HS-27A (cell line): ENCODE results near the gene SLC17A9.

Source experiments
- DNase-seq: peaks from one replicate; pipeline ENCODE4 v3.0.0-alpha.2; 2012; ENCODE audit warnings: low read depth, missing footprints

SLC17A9 gene

GRCh38 chr20:62952373-62952967 is at the start of gene SLC17A9:
TSS of gene SLC17A9 (plus strand) at chr20:62952709. CDS start at chr20:62952831, 122 bp downstream.
- no peak for DNase-seq

GRCh38 chr20:62902926-62903615 is 49.4 kb upstream of the SLC17A9 start:
- DNase-seq, result no peak

GRCh38 chr20:62905536-62906117 is 46.9 kb upstream of the SLC17A9 start:
- no peak for DNase-seq

GRCh38 chr20:62906209-62906608 is 46.3 kb upstream of the SLC17A9 start:
- DNase-seq, result no peak

DNA sequence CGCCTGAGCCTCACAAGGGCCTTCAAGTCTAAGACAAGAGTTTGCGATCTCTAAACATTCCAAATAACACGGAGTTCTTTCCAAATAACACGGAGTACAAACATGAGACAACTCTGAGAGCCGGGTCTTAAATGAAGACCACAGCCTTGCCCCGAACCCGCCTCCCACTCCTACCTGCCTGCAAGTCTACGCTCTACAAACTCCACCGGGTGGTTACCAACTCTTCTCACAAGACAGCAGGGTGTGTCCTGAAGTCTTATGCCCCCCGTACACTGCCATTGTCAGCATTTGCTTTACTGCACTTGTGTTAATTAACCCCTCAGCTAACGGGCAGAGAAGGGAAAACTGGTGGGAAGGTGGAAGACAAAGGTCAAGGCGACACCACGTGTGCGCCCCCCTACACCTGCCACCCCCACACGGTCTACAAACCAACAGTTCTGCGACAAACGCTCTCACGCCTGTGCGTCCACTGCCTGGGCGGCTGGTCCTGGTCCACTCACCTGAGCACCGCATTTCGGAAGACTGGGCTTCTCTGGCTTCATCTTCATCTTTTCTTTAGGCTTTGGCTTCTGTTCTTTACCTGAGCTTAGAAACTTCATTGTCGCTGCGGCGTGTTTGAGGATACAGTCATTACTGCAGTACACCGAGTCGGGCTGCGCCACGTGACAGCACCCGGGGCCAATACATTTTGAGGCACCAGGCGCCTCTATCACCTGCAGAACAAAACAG is 45.7 kb upstream of the SLC17A9 start:
- no peak for DNase-seq

DNA sequence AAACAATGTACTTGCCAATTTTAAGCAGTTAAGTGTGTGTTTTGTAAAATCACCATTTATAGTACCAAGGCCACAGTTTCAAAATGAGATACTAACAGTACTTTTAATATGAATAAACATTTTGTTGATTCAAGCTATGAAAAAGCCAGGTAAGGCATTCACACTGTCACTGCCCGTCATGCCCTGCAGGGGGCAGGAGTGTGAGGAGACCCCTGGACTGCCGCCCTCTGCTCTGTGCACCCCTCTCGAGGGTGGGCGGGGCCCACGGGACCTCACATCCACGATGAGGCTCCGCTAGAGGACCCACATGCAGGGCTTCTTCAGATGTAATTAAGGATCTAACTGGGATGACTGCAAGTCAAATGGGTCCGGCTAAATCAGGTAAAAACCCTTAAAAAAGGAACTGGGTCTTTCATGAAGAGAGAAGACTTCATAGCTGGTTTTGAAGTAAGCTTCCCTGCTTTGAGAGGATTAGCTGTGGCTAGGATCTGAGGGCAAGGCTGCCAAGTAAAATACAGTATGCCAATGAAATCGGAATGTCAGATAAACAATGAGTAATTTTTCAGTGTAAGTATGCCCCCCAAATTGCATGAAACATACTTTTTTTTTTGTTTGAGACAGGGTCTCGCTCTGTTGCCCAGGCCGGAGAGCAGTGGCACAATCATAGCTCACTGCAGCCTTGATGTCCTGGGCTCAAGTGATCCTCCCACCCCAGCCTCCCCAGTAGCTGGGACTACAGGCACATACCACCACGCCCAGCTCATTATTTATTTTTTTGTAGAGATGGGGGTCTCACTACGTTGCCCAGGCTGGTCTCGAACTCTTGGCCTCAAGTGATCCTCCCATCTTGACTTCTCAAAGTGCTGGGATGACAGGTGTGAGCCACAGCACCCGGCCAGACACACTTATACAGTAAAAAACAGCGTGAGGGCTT is 44.9 kb upstream of the SLC17A9 start:
- DNase-seq, result no peak

GRCh38 chr20:62908971-62909791 is 43.3 kb upstream of the SLC17A9 start:
- DNase-seq, result no peak

DNA sequence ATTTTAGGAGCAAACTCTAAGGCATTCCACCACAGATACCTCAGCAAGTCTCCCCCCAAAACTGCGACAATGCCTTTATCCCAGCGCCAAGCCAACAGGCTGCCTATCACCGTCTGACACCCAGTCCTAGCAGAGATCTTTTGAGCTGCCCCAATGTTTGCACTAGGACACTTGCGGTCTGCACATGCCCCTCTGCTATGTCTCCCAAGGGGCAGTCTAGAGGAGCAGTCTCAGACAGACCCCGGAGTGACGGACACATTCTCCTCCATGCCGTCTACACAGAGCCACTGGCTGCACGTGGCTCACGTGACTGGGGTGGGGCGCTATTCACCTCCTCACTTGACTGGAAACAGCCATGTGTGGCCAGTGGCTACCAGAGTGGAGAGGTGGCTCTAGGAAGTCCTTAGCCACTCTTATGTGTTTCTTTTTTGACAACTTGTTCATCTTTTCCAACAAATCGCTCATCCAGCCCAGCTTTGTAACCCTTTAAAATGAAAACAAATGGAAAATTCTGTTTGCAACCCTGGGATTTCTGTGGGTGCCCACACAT is 42.2 kb upstream of the SLC17A9 start:
- DNase-seq, result no peak

GRCh38 chr20:62910777-62911497 is 41.6 kb upstream of the SLC17A9 start:
- DNase-seq, result no peak

DNA sequence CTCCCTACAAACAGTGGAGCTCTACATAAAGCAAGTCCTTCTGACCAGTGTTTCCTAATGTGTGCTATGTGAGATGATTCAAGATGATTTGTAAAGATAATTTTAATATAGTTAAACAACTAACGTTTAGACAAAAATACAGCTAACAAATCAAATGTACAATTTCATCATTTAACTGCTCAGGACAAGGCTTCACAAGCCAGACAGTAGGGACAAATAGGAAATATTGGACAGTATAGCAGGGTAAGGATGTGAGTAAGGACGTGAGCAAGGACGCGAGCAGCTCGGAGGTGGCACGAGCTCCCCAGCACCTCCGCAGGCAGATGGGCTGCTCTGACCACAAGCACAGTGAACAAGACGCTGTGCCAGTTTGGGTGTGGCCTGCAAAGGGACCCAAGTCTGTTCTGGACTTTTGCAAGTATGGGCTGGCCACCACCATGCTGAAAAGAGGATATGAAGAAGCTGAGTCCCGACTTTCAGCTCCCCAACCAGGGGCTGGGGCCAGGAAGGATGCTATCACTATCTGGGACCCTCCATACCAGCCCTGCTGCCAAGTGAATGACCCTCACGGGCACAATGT is 40.7 kb upstream of the SLC17A9 start:
- no peak for DNase-seq

DNA sequence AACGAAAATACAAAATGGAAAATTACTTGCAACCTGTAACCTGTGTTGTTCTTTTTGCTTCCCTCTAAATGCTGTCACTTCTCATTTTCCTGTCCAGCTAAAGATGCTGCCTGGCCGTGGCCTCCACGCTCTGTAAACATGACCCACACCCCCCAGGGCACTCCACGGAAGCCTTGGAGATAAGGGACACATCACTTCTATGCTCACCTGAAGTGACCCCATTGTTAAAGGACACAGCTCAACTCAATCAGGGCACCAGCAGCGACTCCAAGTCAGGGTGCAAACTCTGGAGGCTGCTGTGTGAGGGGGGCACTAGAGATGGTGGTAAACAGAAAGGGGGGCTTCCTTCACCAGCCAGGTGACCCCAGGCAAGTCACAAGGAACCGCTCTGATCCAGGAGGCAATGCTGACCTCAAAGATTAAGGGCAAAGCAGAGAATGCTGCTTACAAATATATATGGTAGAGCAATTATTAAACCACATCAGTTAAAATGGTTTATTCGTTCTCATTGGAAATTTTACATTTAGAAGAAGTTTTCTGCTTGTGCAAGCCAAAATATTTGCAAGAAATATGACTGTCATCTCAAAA is 39.4 kb upstream of the SLC17A9 start:
- no peak for DNase-seq

GRCh38 chr20:62914436-62914835 is 38.1 kb upstream of the SLC17A9 start:
- DNase-seq, result no peak

GRCh38 chr20:62914970-62915457 is 37.5 kb upstream of the SLC17A9 start:
- DNase-seq, result no peak

DNA sequence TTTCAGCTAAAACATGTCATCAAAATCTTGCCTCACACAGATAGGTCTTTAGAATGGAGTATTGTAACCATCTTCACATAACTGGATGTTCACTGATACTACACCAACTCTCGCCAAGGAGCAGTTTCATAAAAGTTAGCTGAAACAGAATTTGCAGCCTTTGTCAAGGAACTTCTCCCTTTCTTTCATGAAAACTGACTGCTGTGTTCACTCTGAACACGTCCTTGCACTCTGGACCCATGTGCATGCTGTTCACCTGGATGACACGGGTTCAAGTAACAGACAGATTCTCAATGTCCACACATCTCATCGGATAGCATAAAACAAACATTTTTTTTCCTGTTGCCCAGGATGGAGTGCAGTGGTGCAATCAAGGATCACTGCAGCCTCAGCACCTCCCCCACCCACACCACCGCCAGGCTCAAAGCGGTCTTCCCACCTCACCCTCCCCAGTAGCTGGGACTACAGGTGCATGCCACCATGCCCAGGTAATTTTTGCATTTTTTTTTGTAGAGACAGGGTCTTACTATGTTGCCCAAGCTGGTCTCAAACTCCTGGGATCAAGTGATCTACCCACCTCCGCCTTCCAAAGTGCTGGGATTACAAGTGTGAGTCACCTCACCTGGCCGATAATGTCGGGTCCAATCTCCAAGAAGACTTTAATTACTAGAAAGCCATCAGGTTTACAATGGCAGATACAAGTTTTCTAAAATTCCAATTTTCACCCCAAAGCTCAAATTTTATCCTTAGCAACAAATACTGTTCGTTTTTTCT is 35.6 kb upstream of the SLC17A9 start:
- DNase-seq, result no peak

GRCh38 chr20:62917720-62918119 is 34.8 kb upstream of the SLC17A9 start:
- no peak for DNase-seq

DNA sequence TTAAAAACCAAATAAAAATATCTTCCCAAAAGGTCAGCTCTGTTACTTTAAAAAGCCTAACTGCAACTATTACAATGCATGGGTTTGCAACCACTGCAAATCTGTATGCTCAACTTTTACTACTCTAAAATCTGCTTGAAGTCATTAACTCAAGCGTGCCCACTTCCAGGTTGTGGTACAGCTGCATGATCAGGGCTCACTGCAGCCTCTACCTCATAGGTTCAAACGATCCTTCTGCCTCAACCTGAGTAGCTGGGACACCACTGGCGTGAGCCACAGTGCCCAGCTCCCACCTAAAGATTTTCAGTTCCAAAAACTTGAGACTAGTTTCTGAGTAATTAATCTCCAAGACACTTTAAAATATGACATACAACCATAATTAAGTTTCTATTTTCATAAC is 34.4 kb upstream of the SLC17A9 start:
- no peak for DNase-seq

GRCh38 chr20:62918831-62919230 is 33.7 kb upstream of the SLC17A9 start:
- no peak for DNase-seq

- DNase-seq, result no peak
These were observed 32.4 kb upstream of the SLC17A9 start for GRCh38 chr20:62920039-62920645.
